ENCODE measurements around the gene VPS72.

GRCh38 chr1:151128800-151129199, 61.2 kb downstream of the VPS72 start:
- TF ChIP-seq CTCF (IDR thresholded peaks at IDR 0.05 in 2 of 3, conservative IDR thresholded peaks at IDR 0.05 in 1 of 3; ENCODE audit: insufficient read depth in 2 of 3, low read depth in 1 of 3, low read length in 3 of 3) = no peak
- TF ChIP-seq MYC (IDR thresholded peaks at IDR 0.05; ENCODE audit: low read depth, low read length) = no peak
- no peak for TF ChIP-seq MYC (CRISPR knock-in tag; IDR thresholded peaks at IDR 0.05; ENCODE audit: borderline replicate concordance, low read depth)
- no peak for TF ChIP-seq MAX (CRISPR knock-in tag; IDR thresholded peaks at IDR 0.05)
- TF ChIP-seq FOXJ3 (CRISPR knock-in tag; IDR thresholded peaks at IDR 0.05) = no peak
- TF ChIP-seq EHMT2 (IDR thresholded peaks at IDR 0.05) = no peak

Data from K562 (cell line).